GM23338 (cell line): ENCODE measurements around the gene NPPC. TPM values are rescaled to one million over a fixed set of nuclear protein-coding genes. Genes with fewer than 3 reads are reported as not detected.

Experiments
- ATAC-seq: fragments of 200-7000 bp; cut with Tn5 transposase; 3 replicates; pipeline ENCODE4 v1.9.1; 2020
- DNase-seq: peaks from one replicate; pipeline ENCODE4 v3.0.0-alpha.2; 2015; ENCODE audit warnings: low spot score
- H2AFZ ChIP-seq: fragments of 200-600 bp; sonication (generic); 2 replicates; pipeline ENCODE4 v1.8.0; 2016; ENCODE audit warnings: antibody characterized with exemption, mild to moderate bottlenecking, moderate library complexity
- H3F3A ChIP-seq: fragments of 200-600 bp; sonication (generic); replicated peaks from 2 replicates; pipeline ENCODE4 v1.8.0; 2017; ENCODE audit warnings: antibody characterized with exemption, mixed run types, low read depth
- H3K27ac ChIP-seq: fragments of 200-600 bp; sonication (generic); 2 replicates; pipeline ENCODE4 v1.6.1; 2016; ENCODE audit warnings: low read depth
- H3K27me3 ChIP-seq: fragments of 200-600 bp; sonication (generic); 2 replicates; pipeline ENCODE4 v1.8.0; 2016; ENCODE audit warnings: mild to moderate bottlenecking, mixed run types, moderate library complexity; ENCODE audit not compliant: insufficient read depth
- H3K36me3 ChIP-seq: fragments of 200-600 bp; sonication (generic); 2 replicates; pipeline ENCODE4 v1.8.0; 2016; ENCODE audit warnings: mild to moderate bottlenecking; ENCODE audit not compliant: insufficient read depth
- H3K4me1 ChIP-seq: fragments of 200-600 bp; sonication (generic); 2 replicates; pipeline ENCODE4 v1.8.0; 2016; ENCODE audit warnings: mild to moderate bottlenecking, moderate library complexity; ENCODE audit not compliant: insufficient read depth
- H3K4me2 ChIP-seq: fragments of 200-600 bp; sonication (generic); 2 replicates; pipeline ENCODE4 v1.7.1; 2017; ENCODE audit warnings: mixed run types
- H3K4me3 ChIP-seq: fragments of 200-600 bp; sonication (generic); 2 replicates; pipeline ENCODE4 v1.6.1; 2016; ENCODE audit warnings: mixed run types
- H3K79me2 ChIP-seq: fragments of 200-600 bp; sonication (generic); replicated peaks from 2 replicates; pipeline ENCODE4 v1.8.0; 2017; ENCODE audit warnings: mild to moderate bottlenecking; ENCODE audit not compliant: insufficient read depth
- H3K9me2 ChIP-seq: fragments of 200-600 bp; sonication (generic); 2 replicates; pipeline ENCODE4 v1.8.0; 2017; ENCODE audit not compliant: insufficient read depth
- H4K20me1 ChIP-seq: fragments of 200-600 bp; sonication (generic); replicated peaks from 2 replicates; pipeline ENCODE4 v1.8.0; 2017; ENCODE audit warnings: mild to moderate bottlenecking; ENCODE audit not compliant: insufficient read depth
- H3K27ac Mint-ChIP-seq: 2 replicates; pipeline ENCODE4 v1.8.0; 2020; ENCODE audit warnings: inconsistent platforms, mild to moderate bottlenecking, moderate library complexity, mixed read lengths
- H3K27me3 Mint-ChIP-seq: 3 replicates; pipeline ENCODE4 v1.8.0; 2022; ENCODE audit warnings: low read depth, mild to moderate bottlenecking, moderate library complexity, mixed read lengths, inconsistent platforms; ENCODE audit not compliant: insufficient read depth, poor library complexity
- H3K36me3 Mint-ChIP-seq: 3 replicates; pipeline ENCODE4 v1.8.0; 2021; ENCODE audit warnings: low read depth, mild to moderate bottlenecking, inconsistent platforms, moderate library complexity, mixed read lengths
- H3K4me1 Mint-ChIP-seq: 3 replicates; pipeline ENCODE4 v1.8.0; 2020; ENCODE audit warnings: mild to moderate bottlenecking, inconsistent platforms, mixed read lengths
- H3K4me3 Mint-ChIP-seq: 3 replicates; pipeline ENCODE4 v1.8.0; 2021; ENCODE audit warnings: moderate library complexity, mild to moderate bottlenecking, inconsistent platforms, mixed read lengths
- H3K9me3 Mint-ChIP-seq: 3 replicates; pipeline ENCODE4 v1.8.0; 2020; ENCODE audit warnings: moderate library complexity, mild to moderate bottlenecking, inconsistent platforms, mixed read lengths
- CREB1 ChIP-seq: fragments of 250-450 bp; sonication (Bioruptor Pico); IDR thresholded peaks from 2 replicates; pipeline ENCODE4 v1.5.0; 2020; ENCODE audit warnings: low read depth, mild to moderate bottlenecking, moderate library complexity
- EZH2 ChIP-seq: fragments of 200-600 bp; sonication (generic); IDR thresholded peaks from one replicate; pipeline ENCODE4 v1.8.0; 2017; ENCODE audit warnings: antibody characterized with exemption, mild to moderate bottlenecking, low read depth; ENCODE audit not compliant: unreplicated experiment
- EZH2phosphoT487 ChIP-seq: fragments of 200-600 bp; sonication (generic); IDR thresholded peaks from one replicate; pipeline ENCODE4 v1.8.1; 2018; ENCODE audit warnings: antibody characterized with exemption; ENCODE audit not compliant: unreplicated experiment
- JUNB ChIP-seq: IDR thresholded peaks from one replicate; pipeline ENCODE4 v1.6.1; 2016; ENCODE audit warnings: antibody characterized with exemption; ENCODE audit not compliant: unreplicated experiment
- NANOG ChIP-seq: IDR thresholded peaks from 2 replicates; pipeline ENCODE4 v1.6.1; 2016; ENCODE audit warnings: antibody characterized with exemption, borderline replicate concordance
- POLR2AphosphoS5 ChIP-seq: IDR thresholded peaks from 2 replicates; pipeline ENCODE4 v1.6.1; 2016; ENCODE audit warnings: antibody characterized with exemption, low read depth
- REST ChIP-seq: IDR thresholded peaks from one replicate; pipeline ENCODE4 v1.6.1; 2018; ENCODE audit warnings: antibody characterized with exemption; ENCODE audit not compliant: unreplicated experiment
- STAT1 ChIP-seq: IDR thresholded peaks from one replicate; pipeline ENCODE4 v1.6.1; 2016; ENCODE audit warnings: antibody characterized with exemption; ENCODE audit not compliant: unreplicated experiment
- ZNF114 ChIP-seq: fragments of 250-450 bp; sonication (Bioruptor Pico); IDR thresholded peaks from 2 replicates; pipeline ENCODE4 v1.5.0; 2020; ENCODE audit warnings: mild to moderate bottlenecking, moderate library complexity
- ZNF331 ChIP-seq: fragments of 250-450 bp; sonication (Bioruptor Pico); IDR thresholded peaks from 2 replicates; pipeline ENCODE4 v1.5.0; 2020; ENCODE audit warnings: low read depth, mild to moderate bottlenecking, moderate library complexity
- ZNF462 ChIP-seq: fragments of 250-450 bp; sonication (Bioruptor Pico); IDR thresholded peaks from 2 replicates; pipeline ENCODE4 v1.5.0; 2020; ENCODE audit warnings: mild to moderate bottlenecking, moderate library complexity
- polyA plus RNA-seq: library from polyadenylated mRNA; unstranded; fragments of >200 nt; fragmentation: Nextera tagmentation; extraction: Ambion mirVana; gene quantifications from 2 replicates; pipeline ENCODE4 v1.2.1, GENCODE V29; 2016
- total RNA-seq: library from RNA; depleted of rRNA; stranded (reverse); fragments of >200 nt; shearing (Covaris generic); gene quantifications from 2 replicates; pipeline ENCODE4 v1.2.3, GENCODE V29; 2014
- TF ChIP-seq, protein P1 (sequence below), 2 experiments: fragments of 200-600 bp in 1 of 2; sonication (generic) in 1 of 2; conservative IDR thresholded peaks; 2 replicates each; pipeline versions ENCODE4 v1.5.1 to v1.6.1; 2016 to 2017; ENCODE audit warnings: antibody characterized with exemption in 2 of 2, low read depth in 2 of 2, mild to moderate bottlenecking in 2 of 2, moderate library complexity in 1 of 2
- TF ChIP-seq, protein P2 (sequence below): IDR thresholded peaks from 2 replicates; pipeline ENCODE4 v1.6.1; 2016; ENCODE audit warnings: antibody characterized with exemption

NPPC gene
- total and polyA plus RNA-seq, 2 experiments from 2014 or later = 2.2 to 6.3 TPM

- Histone ChIP-seq H3K79me2 (peaks cover 43% of the 10 kb centered on the region), H3K4me2 (no peak overlapping the region), H3K9me2 (no peaks in the 10 kb centered on the region), H3K4me1 (no peaks in the 10 kb centered on the region), H3F3A (no peaks in the 10 kb centered on the region), H3K27ac (no peak overlapping the region), H3K36me3 (no peaks in the 10 kb centered on the region), H3K4me3 (no peak overlapping the region), H3K27me3 (no peaks in the 10 kb centered on the region), H2AFZ (no peak overlapping the region), H4K20me1 (peaks cover 3% of the 10 kb centered on the region; the same call in 1 of the 2 replicates)
- H3K27me3 Mint-ChIP-seq = peaks cover 4% of the 10 kb centered on the region
- no peak for ATAC-seq
- no peak for TF ChIP-seq CREB1
- TF ChIP-seq JUNB = no peak
- TF ChIP-seq EZH2phosphoT487 = no peak
- TF ChIP-seq ZNF331 (CRISPR knock-in tag) = no peak
- TF ChIP-seq, protein P1, sequence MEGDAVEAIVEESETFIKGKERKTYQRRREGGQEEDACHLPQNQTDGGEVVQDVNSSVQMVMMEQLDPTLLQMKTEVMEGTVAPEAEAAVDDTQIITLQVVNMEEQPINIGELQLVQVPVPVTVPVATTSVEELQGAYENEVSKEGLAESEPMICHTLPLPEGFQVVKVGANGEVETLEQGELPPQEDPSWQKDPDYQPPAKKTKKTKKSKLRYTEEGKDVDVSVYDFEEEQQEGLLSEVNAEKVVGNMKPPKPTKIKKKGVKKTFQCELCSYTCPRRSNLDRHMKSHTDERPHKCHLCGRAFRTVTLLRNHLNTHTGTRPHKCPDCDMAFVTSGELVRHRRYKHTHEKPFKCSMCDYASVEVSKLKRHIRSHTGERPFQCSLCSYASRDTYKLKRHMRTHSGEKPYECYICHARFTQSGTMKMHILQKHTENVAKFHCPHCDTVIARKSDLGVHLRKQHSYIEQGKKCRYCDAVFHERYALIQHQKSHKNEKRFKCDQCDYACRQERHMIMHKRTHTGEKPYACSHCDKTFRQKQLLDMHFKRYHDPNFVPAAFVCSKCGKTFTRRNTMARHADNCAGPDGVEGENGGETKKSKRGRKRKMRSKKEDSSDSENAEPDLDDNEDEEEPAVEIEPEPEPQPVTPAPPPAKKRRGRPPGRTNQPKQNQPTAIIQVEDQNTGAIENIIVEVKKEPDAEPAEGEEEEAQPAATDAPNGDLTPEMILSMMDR (conservative IDR thresholded peaks at IDR 0.05; ENCODE audit: low read depth in 2 of 2) = no peak
- no peak for TF ChIP-seq EZH2
- TF ChIP-seq ZNF114 = no peak
- no peak for TF ChIP-seq STAT1
- no peak for TF ChIP-seq NANOG
- no peak for TF ChIP-seq POLR2AphosphoS5
- no peak for TF ChIP-seq REST
- no peak for TF ChIP-seq ZNF462 (CRISPR knock-in tag)
- TF ChIP-seq, protein P2, sequence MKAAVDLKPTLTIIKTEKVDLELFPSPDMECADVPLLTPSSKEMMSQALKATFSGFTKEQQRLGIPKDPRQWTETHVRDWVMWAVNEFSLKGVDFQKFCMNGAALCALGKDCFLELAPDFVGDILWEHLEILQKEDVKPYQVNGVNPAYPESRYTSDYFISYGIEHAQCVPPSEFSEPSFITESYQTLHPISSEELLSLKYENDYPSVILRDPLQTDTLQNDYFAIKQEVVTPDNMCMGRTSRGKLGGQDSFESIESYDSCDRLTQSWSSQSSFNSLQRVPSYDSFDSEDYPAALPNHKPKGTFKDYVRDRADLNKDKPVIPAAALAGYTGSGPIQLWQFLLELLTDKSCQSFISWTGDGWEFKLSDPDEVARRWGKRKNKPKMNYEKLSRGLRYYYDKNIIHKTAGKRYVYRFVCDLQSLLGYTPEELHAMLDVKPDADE = no peak
- H3K4me1 Mint-ChIP-seq = no peaks in the 10 kb centered on the region
- no peak for DNase-seq
- peaks cover 17% of the 10 kb centered on the region; the same call in 1 of the 3 replicates for H3K36me3 Mint-ChIP-seq
- H3K4me3 Mint-ChIP-seq = no peak overlapping the region
- peaks cover 17% of the 10 kb centered on the region; the same call in 2 of the 3 replicates for H3K9me3 Mint-ChIP-seq
- H3K27ac Mint-ChIP-seq = no peak overlapping the region
Observed at GRCh38 chr2:231970461-231970860, 44.3 kb upstream of the NPPC start.
